Ramos (cell line): ENCODE results near the gene FDX2.

Source experiments
- in situ Hi-C: fragments of 300-500 bp; cut with MboI; formaldehyde crosslinking; loops from one replicate; pipeline ENCODE4 v1.14.3; 2022; ENCODE audit warnings: low sequenced_read_pairs; ENCODE audit not compliant: unreplicated experiment

Gene FDX2

DNA sequence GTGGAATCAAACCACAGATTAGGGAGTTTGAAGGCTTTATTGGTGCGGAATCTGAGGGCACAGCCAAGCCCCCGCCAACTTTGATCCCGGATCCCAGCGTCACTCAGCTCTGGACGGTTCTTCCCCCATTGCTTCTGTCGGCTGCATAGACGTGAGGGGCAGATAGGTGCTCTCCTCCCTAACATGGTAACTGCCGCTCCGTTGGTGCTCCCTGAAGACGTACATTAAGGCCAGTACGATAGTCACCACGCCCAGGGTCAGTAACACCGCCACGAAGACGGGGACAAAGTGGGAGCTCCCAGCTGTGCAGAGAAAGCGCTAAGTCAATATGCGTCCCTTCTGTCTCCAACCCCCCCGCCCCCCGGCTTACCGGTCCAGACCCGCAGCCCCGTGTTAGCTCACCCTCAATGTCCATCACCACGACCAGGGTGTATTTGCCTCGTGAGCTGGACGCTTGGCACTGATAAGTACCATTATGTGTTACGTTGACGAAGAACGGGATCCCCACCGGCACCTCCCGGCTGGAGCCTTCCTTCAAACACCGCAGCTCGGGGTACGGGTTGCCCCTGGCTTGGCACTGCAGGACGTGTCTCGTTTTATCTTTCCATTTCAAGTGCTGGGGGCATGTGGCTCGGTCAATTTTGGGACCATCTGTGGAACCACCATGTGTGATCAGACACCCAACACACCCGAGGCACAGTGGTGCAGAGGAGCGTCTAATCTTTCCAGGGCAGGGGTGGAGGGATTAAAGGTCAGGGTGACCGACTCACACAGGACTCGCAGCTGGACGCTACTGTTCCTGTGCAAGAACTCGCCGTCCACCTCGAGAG is 18.2 kb upstream of the FDX2 start:
- in situ Hi-C loops, result no loop called here

DNA sequence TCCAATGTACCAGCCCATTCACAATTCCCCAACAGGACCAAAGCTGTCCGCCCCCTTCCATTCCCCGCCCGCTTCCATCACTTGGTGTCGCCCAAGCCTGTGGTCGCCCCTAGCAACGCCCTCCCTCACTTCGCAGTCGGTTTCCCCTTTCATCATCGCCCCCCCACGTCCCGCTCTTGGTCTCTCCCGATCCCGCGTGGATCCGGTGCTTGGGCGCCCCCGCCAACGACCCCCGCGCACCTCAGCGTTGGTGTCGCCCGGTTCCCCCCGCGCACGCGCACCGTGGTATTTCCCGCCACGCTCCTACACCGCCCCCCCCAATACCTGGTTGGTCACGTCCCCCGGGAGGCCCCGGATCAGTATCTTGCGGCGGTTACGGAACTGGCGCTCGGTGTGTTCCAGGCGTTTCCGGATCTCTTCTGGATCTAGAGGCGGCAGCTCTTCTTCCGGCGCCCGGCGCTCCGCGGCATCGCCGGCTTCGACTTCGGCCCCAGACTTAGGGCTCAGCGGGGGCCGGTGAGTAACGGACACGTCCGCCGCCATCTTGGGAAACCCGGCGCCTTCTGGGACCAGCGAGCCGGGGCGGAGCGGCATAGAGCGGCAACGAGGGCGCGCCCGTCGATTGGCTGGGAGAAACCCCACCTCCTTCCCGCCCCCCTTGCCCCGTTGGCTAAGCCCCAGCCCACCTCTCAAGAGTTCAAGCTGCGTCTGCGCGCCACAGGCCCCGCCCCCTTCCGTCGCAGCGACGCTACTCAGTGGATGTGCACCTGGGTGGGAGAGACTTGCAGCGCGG is 17.3 kb upstream of the FDX2 start, which contains the start of gene RAVER1:
RAVER1 (minus strand) TSS at position 565 of the 793 bp plus-strand sequence; CDS start at position 543, 22 bp downstream.
- in situ Hi-C loops, result no loop called here

DNA sequence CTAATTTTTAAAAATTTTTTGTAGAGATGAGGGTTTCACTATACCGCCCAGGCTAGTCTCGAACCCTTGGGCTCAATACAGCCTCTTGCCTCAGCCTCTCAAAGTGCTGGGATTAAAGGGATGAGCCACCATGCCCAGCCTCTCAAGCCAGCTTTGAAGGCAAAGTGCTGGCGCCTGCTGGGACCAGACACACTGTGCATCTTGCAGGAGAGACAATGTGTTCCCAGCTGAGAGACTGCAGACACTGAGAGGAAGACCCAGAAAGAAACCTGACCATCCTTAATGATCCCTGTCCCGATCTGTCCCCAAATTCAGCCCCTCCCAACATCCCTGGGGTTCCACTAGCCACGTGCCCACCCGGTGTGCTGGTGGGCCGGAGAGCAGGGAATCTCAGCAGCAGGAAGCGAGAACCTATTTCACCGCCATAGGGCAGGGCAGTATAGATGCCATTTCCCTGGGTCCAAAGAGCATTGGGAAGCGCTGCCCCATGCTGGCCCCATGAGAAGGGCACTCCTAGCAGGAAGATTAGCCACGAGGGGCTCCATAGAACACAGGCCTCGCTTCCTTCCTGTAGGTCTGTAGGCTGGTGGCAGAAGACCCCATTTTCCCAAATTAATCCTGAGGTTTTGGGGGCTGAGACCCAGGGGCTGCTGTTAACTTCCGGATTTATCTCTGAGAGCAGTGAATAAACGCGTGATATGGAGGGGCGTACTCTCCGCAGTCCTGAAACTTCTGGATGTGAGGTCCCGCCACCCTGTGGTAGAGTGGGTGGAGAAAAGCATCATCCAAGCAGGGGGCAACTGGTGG is 16.5 kb upstream of the FDX2 start:
- in situ Hi-C loops, result no loop called here

DNA sequence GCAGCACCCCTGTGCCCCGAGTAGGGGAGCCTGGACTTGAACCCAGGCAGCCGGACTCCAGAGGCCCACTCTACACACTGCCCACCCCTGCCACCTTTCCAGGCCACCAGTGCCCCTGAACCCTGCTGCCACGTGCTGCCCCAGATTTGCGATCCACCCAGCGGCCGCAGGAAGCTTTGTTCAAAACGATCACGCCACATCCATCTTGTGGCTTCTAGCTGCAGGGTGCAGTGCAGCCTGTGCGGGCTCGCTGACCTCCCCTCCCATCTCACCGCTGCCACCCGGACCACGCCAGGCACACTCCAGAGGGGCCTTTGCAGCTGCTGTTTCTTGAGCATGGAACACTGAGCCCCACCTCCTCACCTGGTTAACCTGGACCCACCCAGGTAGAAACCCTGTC is 13.7 kb upstream of the FDX2 start:
- in situ Hi-C loops, result no loop called here

DNA sequence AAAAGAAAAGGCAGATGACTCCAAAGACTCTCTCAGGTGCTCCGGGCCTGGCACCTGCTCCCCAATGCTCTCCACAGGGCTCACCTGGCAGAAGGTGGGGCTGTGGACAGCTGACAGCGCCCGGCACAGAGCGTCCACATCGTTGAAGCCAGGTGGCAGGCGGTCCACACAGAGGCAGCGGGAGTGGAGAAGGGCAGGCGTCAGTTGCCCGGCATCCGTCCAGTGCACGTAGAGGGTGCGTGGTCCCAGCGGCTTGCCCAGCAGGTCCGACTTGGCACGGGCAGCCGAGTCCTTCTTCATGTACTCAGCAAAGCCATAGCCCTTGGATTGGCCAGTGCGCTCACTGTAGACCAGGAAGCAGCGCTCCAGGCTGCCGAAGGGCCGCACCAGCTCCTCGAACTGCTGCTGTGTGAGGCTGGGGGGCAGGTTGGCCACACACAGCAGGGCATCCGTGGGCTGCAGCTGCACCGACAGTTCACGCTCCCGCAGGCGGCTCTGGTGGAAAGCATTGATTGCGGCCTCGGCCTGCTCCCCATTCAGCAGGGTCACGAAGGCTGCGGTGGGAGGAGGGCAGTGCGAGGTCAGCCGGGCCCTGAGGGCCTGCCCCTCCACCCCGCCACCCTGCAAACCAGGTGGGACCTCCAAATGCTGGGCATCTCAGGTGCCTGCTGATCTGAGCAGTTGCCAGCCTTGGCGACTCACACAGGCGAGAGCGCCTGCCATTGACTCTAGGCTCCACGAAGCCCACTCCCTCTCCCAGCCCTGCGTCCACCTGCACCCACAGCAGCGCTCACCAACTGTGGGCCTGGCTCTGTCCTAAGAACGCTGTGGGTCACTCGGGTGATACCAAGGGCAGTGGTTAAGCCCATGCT is 13.0 kb upstream of the FDX2 start:
- in situ Hi-C loops, result no loop called here

DNA sequence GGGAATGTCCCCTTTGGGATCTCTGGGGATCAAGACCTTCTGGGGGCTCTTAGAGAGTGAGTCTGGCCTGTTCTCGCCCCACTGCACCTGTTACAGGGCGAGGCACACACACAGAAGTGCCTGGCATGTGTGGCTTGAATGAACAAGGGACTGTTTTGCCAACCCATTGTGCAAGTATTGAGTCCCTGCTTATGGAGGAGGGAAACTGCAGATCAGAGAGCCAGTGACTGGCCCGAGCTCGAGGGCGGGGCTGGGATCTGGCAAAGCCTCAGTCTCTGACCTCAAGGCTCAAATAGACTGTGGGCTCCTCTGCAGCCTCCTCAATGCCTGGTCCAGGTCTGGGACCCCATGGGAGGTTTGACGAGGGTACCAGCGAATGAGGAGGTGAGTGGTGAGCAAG is 12.0 kb upstream of the FDX2 start:
- in situ Hi-C loops, result no loop called here

DNA sequence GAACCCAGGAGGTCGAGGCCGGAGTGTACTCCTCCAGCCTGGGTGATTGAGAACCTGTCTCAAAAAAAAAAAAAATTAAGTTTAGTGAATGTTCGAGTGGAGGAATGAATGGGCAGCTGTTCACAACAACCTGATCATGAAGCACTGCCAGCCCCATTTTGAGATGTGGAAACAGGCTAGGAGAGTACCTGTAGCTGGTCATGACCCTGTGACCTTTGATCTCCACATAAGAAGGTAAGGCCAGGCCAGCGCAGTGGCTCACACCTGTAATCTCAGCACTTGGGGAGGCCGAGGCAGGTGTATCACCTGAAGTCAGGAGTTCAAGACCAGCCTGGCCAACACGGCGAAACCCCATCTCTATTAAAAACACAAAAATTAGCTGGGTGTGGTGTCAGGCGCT is 9.9 kb upstream of the FDX2 start:
- in situ Hi-C loops, result no loop called here

DNA sequence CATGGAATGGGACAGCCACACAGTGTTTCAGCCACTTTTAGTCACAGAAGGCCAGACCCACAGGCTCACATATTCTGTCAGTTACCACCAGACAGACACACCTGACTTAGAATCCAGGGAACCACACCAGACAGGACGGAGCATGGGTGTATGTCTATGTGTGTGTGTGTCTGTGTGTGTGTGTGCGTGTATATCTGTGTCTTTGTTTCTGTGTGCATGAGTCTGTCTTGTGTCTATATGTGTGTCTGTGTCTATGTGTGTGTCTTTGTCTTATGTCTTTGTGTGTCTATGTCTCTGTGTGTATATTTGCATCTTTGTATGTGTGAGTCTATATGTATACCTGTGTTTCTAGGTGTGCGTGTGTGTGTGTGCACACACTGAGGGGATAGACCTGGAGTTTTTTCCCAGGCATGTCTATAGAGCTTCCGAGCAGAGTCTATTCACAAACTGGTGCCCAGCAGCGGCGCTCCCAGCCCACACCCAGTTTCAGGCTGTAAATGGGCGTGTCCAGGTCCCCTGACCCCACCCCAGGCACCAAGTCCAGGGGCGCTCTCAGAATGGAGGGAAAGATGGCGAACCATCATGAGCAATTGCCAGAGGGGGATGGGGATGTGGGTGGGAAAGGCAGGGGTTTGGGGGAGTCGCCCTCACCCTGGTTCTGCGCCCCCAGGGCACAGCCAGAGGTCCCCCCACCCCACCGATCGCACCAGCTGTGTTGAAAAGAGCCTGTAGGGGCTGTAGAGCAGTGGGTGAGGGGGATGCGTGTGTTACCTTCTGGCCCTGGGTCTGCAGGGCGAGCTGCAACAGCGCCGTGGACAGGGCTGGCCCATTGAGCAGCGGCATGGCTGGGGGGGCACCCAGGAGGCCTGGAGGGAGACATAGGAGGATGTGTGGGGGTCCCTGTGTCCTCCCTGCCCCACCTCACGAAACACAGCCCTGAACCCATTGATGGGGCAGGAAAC is 6.3 kb upstream of the FDX2 start:
- in situ Hi-C loops, result no loop called here

DNA sequence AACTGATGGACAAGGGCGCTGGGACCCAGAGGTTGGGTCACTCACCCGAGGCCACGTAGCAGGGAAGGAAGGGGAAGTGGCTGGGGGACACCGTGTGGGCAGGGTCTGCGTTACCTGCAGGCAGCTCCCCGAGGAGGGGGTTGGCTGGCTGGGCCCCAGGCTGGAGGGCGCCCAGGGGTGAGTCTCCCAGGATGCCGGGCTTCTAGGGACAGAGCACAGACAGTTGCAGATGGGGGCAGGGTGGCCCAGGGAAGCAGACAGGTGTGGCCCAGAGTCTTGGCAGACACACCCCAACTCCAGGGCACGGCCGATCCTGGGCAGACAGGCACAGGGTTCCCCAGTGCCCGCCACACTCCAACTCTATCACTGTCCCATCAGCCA is 5.6 kb upstream of the FDX2 start:
- in situ Hi-C loops, result no loop called here

DNA sequence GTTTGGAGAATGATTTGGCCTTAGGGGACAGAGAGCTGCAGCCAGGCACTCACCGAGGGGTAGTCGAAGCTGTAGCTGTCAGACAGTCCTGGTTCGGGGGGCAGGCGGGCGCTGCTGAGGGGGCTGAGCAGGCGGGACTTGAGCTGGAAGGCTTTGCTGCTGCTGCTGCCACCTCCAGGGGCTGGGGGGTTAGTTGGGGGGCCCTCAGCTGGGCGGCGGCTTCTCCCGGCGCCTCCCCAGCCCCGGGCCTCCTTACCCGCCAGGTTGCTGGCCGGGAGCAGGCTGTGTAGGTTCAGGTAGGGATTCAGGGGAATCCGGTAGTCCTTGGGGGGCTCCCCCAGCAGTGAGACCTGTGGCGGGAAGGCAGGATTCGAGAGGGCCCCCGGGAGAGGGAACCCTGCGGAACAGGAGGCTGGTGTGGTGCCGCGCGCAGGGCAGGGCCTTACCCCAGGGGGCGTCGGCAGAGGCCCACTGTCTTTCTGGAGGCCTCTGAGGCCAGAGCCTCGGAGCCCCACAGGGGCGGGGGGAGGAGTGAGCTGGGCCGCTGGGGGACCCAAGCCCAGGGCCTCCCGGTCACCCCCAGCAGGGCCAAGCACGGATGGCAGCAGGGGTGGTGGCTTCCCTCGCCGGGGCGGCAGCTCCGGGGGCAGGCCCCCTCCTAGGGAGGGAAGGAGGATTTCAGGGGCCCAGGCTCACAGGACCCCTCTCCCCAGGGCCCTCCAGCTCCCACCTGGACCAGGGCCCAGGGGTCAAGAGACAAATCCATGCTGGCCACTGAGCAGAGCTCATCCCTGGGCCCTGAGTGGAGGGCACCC is 5.0 kb upstream of the FDX2 start:
- in situ Hi-C loops, result no loop called here

DNA sequence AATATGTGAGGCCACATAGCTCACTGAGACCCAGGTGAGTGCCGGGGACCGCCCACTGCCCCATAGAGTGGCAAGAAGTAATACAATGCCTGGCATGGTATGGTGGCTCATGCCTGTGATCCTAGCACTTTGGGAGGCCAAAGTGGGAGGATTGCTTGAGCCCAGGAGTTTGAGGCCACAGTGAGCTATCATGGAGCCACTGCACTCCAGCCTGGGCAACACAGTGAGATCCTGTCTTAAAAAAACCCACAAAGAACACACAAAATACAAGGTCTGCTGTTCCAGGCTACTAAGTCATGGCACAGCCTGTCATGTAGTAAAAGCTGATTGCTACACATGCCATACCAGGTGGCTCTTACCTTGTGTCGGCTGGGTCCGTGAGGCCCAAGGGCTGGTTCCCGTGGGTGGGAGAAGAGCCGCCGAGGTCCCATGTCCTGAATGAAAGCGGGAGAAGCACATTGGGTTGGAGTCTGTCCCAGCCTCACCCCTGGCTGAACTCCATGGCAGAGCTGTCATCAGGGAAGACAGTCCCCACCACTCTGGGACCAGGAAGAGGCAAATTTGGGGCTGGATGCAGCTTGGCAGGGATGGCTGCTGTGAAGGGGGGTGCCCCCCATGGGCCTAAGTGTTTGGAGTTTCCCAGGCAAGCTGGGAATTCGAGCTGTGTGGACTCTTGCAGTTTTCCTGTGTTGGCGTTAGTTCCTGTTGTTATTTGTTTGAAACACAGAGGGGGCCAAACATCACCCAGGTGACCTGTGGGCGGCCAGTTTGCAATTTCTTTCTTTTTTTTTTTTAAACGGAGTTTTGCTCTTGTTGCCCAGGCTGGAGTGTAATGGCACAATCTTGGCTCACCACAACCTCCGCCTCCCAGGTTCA is 3.2 kb upstream of the FDX2 start:
- in situ Hi-C loops, result no loop called here

DNA sequence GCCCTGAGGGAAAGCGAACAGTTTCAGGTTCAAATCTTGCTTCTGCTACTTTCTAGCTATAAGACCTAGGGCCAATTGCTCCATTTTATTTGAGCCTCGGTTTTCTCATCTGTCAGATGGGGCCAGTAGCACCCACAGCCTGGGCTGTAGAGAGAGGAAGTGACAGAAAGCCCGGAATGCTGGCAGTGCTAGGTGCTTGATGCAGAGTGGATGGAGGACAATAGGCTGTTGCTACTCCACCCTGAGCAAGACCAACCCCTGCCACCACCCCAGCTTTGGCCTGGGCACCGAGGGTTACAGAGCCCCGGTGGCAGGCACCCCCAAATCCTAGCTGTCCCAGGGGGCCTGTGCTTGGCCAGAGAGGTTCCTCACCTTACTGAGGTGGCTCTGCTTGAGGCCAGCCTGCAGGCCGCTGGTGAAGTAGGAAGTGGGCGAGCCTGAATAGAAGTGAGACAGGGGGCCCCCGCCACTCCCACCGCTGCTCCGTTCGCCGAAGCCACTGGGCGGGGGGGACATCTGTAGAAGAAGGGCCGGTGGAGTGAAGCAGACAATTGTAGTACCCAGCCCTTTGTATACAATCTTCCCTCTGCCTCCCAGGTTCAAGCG is 2.1 kb upstream of the FDX2 start:
- in situ Hi-C loops, result no loop called here

DNA sequence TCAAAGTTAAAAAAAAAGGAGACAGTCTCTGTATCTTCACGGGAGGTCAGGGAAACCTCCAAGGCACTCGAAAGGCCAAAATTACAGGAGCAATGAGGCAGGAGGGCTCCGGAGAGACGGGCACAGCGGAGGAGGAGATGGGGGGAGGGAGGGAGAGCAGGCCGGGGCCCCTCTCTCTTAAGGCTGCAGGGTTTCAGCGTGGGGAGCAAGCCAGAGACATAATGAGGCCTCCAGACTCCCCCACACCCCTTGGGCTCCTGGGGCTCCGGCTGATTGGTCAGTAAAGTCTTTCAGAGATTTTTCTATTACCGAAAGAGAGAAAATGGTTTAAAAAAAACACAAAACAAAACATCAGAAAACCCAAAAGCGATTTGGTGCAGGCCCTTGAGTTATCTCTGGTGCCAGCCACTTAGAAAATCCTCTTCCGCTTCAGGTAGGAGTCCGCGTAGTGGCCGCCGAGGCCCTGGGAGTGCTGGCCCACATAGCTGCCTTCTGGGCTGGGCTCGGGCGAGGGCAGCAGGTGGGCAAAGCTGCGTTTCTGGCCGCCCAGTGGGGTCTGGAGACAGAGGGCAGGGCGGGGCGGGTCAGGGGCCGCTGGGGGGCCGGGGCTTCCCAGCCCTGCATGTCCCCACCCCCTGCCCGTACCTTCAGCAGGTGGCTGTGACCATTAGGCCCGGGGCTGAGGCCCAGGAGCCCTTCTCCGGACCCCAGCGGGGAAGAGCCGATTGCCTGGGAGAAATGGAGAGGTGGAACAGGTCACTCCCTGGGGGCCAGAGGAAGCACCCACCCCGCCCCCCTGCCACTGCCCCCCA is 1.4 kb upstream of the FDX2 start:
- in situ Hi-C loops, result no loop called here

DNA sequence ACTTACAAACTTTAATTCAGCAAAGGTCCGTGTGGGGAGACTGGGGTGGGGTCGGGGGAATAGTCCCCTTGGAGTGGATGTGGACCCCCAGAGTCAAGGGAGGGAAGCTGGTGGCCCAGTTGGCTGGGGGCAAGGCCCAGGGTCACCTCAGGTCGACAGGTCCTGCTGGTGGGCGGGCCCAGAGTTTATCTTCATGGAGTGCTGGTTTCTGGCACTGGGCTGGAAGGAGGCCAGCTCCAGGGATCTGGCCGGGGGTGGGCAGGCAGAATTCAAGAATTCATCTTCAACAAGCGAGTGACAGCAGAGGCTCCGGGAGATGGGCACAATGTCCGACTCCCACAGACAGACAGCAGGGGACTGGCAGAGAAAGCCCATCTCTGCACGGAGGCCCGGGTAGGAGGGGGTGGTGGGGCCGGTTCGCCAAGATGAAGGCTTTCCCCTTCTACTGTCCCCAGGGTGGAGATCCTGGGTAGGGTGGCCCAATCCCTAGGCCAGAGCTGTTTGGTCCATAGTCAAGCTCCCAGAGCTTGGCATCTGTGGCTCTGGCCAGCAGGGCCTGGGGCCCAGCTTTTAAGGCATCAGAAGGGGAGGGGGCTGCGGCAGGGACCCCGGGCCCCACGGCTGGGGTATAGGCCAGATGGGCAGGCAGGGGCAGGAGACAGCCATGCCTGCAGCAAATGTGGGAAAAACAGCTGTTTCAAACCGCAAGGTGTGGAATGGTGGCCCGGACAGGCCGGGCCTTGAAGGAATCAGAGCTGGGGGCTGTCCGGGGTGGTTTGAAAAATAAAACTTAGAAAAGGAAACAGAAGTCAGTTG is 622 bp upstream of the FDX2 start:
- in situ Hi-C loops, result no loop called here

DNA sequence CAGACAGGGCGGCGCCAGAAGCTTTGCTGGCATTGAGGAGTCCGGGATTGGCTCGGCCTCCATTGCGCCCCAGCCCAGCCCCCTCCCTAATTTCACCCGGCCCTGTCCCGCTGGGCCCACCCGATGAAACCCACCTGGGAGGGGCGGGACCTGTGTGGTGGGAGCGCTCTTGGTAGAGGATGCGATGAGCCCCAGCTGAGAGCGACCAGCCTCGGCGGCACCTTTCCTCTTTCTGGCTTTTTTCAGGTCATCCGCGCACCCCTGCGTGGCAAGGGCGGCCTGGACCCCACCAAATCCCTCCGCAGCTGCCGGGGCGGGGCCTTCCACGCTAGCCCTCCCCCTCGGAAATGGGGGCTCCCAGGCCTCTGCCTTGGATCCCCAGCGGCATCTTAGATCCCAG is 6.4 kb downstream of the FDX2 start, which contains the start of gene ZGLP1:
ZGLP1 (minus strand) TSS at position 393 of the 400 bp plus-strand sequence.
- in situ Hi-C loops, result no loop called here
